Peyer's patch (tissue), 4 donors: ENCODE measurements around the gene NSUN3. TPM values are rescaled to one million over a fixed set of nuclear protein-coding genes. Genes with fewer than 3 reads are reported as not detected.

ENCODE experiments used
- DNase-seq, 3 donors: peaks; one replicate each; pipeline ENCODE4 v3.0.0-alpha.2; 2017 to 2019
- H3K27ac ChIP-seq, 4 donors: fragments of 200-600 bp; sonication (generic); one replicate each; pipeline ENCODE4 v1.5.1; 2016 to 2019
- H3K27me3 ChIP-seq, 2 donors: fragments of 200-600 bp; sonication (generic); one replicate each; pipeline ENCODE4 v1.5.1; 2019
- H3K36me3 ChIP-seq, 3 donors: fragments of 200-600 bp; sonication (generic); one replicate each; pipeline ENCODE4 v1.5.1; 2016 to 2019
- H3K4me1 ChIP-seq, 4 donors: fragments of 200-600 bp; sonication (generic); one replicate each; pipeline ENCODE4 v1.5.1; 2016 to 2019
- H3K4me3 ChIP-seq, 4 donors: fragments of 200-600 bp; sonication (generic); 1 replicate in 3 of 4; 2 replicates in 1 of 4; pipeline ENCODE4 v1.5.1; 2016 to 2019; ENCODE audit warnings: mild to moderate bottlenecking in 1 of 4
- H3K9me3 ChIP-seq, 4 donors: fragments of 200-600 bp; sonication (generic); one replicate each; pipeline ENCODE4 v1.5.1; 2016 to 2019; ENCODE audit warnings: mild to moderate bottlenecking in 1 of 4
- CTCF ChIP-seq, 6 experiments: fragments of 450-650 bp in 4 of 6; fragments of 200-600 bp in 2 of 6; sonication (generic) in 1 of 6; IDR thresholded peaks; one replicate each; pipeline ENCODE4 v1.5.1; 2017 to 2019; ENCODE audit warnings: antibody characterized with exemption in 6 of 6, mild to moderate bottlenecking in 3 of 6, moderate library complexity in 1 of 6
- POLR2A ChIP-seq, 2 donors: fragments of 450-650 bp; IDR thresholded peaks; one replicate each; pipeline ENCODE4 v1.5.1; 2017; ENCODE audit warnings: antibody characterized with exemption in 2 of 2, mild to moderate bottlenecking in 2 of 2, moderate library complexity in 2 of 2
- total RNA-seq, 4 donors: library from RNA; depleted of rRNA; stranded (reverse); fragments of >200 nt; gene quantifications; one replicate each; pipeline ENCODE4 v1.1.0, GENCODE V29; 2016

The NSUN3 gene
- total RNA-seq, 4 donors from 2014 or later, result 19.7 to 56.9 (median 22.9) TPM

- peaks cover 0 to 10% (median 0%) of the 10 kb centered on the region in 3 donors for H3K36me3 ChIP-seq
- H3K4me1 ChIP-seq, result no peaks in the 10 kb centered on the region
- no peak overlapping the region for H3K4me3 ChIP-seq
- H3K27ac ChIP-seq, result no peak overlapping the region
- DNase-seq, result no peak
- H3K9me3 ChIP-seq, result no peaks in the 10 kb centered on the region
- TF ChIP-seq POLR2A (IDR thresholded peaks at IDR 0.05) (no peak), CTCF (IDR thresholded peaks at IDR 0.05) (no peak)
- no peaks in the 10 kb centered on the region for H3K27me3 ChIP-seq
These were observed 16.3 kb upstream of the NSUN3 start for GRCh38 chr3:94046533-94046932.

GRCh38 chr3:94049267-94049666 lies 13.6 kb upstream of the NSUN3 start:
- Histone ChIP-seq H3K4me1 (no peaks in the 10 kb centered on the region), H3K9me3 (no peaks in the 10 kb centered on the region), H3K27ac (no peak overlapping the region), H3K27me3 (no peaks in the 10 kb centered on the region), H3K36me3 (peaks cover 0 to 5% (median 0%) of the 10 kb centered on the region in 3 donors), H3K4me3 (no peak overlapping the region)
- no peak for DNase-seq
- no peak for TF ChIP-seq CTCF (IDR thresholded peaks at IDR 0.05)
- no peak for TF ChIP-seq POLR2A (IDR thresholded peaks at IDR 0.05)

GRCh38 chr3:94050546-94050945 lies 12.3 kb upstream of the NSUN3 start:
- Histone ChIP-seq H3K36me3 (no peaks in the 10 kb centered on the region), H3K4me3 (no peak overlapping the region), H3K27me3 (no peaks in the 10 kb centered on the region), H3K27ac (no peak overlapping the region), H3K9me3 (no peaks in the 10 kb centered on the region), H3K4me1 (no peaks in the 10 kb centered on the region)
- DNase-seq, result no peak
- TF ChIP-seq CTCF (IDR thresholded peaks at IDR 0.05) (no peak), POLR2A (IDR thresholded peaks at IDR 0.05) (no peak)

GRCh38 chr3:94061297-94061696 lies 1.6 kb upstream of the NSUN3 start:
- no peak overlapping the region for H3K27ac ChIP-seq
- TF ChIP-seq CTCF (IDR thresholded peaks at IDR 0.05), result no peak
- TF ChIP-seq POLR2A (IDR thresholded peaks at IDR 0.05), result no peak
- no peak for DNase-seq
- no peaks in the 10 kb centered on the region for H3K9me3 ChIP-seq
- H3K36me3 ChIP-seq, result peaks cover 0 to 6% (median 0%) of the 10 kb centered on the region in 3 donors
- no peaks in the 10 kb centered on the region for H3K27me3 ChIP-seq
- H3K4me1 ChIP-seq, result peaks cover 0 to 24% (median 7%) of the 10 kb centered on the region in 4 donors
- no peak overlapping the region for H3K4me3 ChIP-seq

- H3K4me3 ChIP-seq, result peak overlapping the region; percentile 62 to 88 (median 74)
- peak overlapping the region; percentile 91 to 97 (median 94) for H3K27ac ChIP-seq
- no peaks in the 10 kb centered on the region for H3K27me3 ChIP-seq
- peaks cover 0 to 17% (median 0%) of the 10 kb centered on the region in 3 donors for H3K36me3 ChIP-seq
- peaks cover 0 to 24% (median 7%) of the 10 kb centered on the region in 4 donors for H3K4me1 ChIP-seq
- TF ChIP-seq CTCF (IDR thresholded peaks at IDR 0.05), result no peak
- no peak for TF ChIP-seq POLR2A (IDR thresholded peaks at IDR 0.05)
- no peak for DNase-seq
- no peaks in the 10 kb centered on the region for H3K9me3 ChIP-seq
These were observed 747 bp downstream of the NSUN3 start for GRCh38 chr3:94063496-94064119.
